HG03066 (cell line): Measurements from ENCODE around the gene VSTM1.
"Not testable (repeated sequence)": the region's sequence is repeated elsewhere in the genome, so short reads cannot be mapped to it uniquely, and the experiment has no call there.

Source experiments
- ATAC-seq: cut with Tn5 transposase; IDR thresholded peaks from one replicate; pipeline ENCODE4 v1.9.1; 2021; ENCODE audit warnings: low read depth; ENCODE audit not compliant: unreplicated experiment

Gene VSTM1

GRCh38 chr19:54074851-54075250 is 11.2 kb upstream of the VSTM1 start:
- ATAC-seq, result no peak

DNA sequence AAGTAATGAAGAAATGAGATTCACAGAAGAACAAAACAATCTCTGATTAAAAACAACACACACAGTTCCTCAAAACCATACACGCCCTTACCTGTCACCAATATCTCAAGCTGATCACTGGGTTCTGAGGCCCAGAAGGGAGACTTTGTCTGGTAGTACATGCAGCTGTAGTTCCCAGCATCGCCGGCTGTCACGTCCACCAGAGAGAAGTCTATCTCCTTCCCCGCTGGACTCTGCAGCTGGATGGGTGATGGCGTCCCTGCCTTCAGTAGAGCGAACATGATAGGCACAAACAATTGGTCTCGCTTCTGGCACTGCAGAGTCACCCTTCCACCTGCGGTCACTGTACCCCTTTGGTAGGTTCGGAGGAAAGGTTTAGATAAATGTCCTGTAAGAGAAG is 10.1 kb upstream of the VSTM1 start:
- ATAC-seq, result no peak

DNA sequence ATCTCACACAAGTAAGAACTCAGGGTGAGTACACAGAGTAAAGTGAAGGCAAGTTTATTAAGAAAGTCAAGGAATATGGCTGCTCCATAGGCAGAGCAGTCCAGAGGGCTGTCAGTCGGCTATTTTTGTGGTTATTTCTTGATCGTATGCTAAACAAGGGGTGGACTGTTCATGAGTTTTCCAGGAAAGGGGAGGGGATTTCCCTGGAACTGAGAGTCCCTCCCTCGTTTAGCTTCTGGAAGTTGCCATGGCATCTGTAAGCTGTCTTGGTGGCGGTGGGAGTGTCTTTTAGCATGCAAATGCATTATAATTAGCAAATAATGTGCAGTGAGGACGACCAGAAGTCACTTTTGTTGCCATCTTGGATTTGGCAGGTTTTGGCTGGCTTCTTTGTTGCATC is 5.8 kb upstream of the VSTM1 start:
- no peak for ATAC-seq

DNA sequence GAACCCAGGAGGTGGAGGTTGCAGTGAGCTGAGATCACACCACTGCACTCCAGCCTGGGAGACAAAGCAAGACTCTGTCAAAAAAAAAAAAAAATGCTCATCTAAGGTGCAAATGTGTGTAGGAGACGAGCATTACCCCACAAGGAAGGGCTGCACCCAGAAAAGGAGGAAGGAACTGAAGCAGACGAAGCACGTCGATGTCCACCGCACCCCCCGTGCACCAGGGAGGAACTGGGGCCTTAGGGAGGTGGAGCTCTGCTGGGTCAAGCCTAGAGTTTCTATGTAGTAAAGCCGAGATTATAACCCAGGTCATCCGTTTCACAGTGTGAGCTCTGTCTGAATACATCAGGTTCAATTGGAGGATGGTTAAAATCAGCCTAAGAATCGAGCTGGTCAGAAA is 1.1 kb downstream of the VSTM1 start:
- no peak for ATAC-seq

DNA sequence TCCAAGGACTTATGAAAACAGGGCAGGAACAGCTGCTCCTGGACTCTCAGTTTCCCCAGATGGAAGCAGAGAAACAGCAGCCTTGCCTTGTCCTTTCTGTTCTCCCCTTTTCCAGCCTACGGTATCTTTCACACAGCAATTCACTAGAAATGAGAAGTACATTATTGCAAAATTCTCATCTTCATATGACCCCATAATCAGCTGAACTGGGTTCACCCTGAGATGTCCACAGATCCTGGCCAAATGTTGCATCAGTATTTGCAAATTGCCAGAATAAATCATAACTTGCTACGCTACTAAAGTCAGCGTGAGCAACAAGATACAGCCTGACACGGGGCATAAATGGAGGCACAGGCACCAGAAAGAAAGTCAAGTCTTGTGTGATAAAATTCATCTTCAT is 16.1 kb downstream of the VSTM1 start:
- ATAC-seq, result no peak

GRCh38 chr19:54045771-54046170 is 17.9 kb downstream of the VSTM1 start:
- ATAC-seq, result no peak

GRCh38 chr19:54042989-54043388 is 20.7 kb downstream of the VSTM1 start:
- no peak for ATAC-seq

DNA sequence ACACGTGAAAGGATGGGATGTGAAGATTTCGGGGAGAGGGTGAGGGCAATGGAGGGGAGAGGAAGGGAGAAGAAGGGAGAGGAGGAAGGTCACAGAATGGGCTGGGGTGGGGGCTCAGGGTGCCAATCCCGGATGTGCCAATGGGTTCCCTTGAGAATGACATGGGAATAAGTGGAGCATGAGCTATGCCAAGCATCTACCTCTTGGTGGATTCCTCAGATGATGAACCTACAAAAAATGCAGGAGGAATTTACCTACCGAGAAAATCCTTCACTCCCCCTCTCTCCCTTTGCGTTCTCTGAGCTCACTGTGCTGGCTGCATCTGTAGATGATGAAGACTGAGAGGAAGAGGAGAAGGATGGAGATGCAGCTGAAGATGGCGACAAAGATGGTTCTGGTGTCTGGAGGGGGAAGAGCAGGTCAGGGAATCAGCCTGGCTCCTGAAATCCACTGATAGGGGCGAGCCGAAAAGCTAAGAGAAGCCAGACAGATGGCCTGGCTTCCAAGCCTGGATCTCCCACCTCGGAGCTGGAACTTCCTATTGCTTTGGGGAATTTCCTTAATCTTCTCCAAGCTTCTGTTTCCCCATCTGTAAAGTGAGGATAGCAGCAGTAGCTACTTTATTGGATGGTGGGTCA is 21.6 kb downstream of the VSTM1 start:
- ATAC-seq, result no peak

- no peak for ATAC-seq
These were observed 23.7 kb downstream of the VSTM1 start for GRCh38 chr19:54040003-54040402.

DNA sequence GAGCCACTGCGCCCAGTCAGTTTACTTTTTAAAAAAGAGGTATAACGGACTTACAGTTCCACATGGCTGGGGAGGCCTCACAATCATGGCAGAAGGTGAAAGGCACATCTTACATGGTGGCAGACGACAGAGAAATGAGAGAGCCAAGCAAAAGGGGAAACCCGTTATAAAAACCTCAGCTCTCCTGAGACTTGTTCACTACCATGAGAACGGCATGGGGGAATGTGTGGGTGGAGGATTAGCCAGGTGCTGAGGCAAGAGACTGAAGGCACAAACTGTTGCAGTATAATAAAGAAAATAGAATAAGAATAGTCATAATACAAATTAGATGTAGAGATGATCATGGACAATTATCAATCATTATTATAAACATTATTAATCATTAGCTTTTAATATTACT is 27.2 kb downstream of the VSTM1 start:
- not testable (repeated sequence) for ATAC-seq

GRCh38 chr19:54035215-54036178 is 28.2 kb downstream of the VSTM1 start:
- ATAC-seq, result no peak

DNA sequence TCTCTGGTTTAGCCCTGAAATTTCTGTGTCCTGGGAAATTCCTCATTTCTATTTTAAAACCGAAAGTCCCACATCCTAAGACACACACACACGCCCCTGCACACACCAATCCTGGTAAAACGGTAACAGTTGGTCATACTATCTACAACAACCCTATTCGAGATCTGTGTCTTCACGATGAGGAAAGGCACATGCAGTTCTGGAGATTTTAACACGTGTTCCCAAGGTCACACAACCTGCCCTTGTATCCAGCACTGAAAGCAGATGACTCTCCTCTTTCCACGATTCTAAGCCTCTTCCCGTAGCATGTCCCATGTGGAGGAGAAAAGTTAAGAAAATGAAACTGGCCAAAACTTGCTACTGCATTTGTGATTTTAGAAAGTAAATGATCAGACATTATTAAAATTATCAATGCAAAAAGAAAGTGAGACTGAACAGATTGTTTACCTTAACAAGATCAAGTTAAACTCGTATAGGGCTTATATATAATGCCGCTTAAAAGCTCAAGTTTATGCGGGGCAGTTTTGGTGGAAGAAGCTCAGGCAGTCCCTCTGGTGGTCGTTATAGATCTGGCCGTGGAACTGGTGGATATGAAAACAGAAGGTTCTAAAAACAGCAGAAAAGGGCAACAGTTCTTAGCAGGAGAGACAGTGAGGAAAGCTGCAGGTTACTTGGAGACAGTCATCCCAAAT is 32.7 kb downstream of the VSTM1 start:
- no peak for ATAC-seq

DNA sequence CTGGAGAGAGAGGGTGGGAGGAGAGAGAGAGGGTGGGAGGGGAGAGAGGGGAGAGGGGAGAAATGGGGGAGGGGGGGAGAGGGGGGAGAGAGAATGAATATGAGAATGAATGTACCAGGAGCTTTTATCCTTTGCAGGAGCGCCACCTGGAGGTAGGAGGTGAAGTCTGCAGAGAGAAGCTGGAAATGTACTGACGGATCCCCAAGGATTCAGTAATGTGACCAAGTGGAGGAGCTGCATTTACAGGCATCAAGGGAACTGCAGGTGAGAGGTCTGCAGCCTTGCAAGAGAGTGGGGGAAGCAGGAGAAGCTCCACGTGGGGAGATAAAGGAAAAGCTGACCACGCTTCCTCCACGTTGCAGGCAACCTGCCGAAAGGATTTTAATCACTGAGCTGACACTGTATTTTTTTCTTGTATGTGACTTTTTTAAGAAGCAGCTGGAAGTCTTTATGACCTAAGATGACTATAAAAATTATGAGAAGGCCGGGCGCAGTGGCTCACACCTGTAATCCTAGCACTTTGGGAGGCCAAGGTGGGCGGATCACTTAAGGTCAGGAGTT is 33.7 kb downstream of the VSTM1 start:
- no peak for ATAC-seq

GRCh38 chr19:54029301-54029700 is 34.4 kb downstream of the VSTM1 start:
- no peak for ATAC-seq

- no peak for ATAC-seq
These were observed 37.0 kb downstream of the VSTM1 start for GRCh38 chr19:54026656-54027055.

DNA sequence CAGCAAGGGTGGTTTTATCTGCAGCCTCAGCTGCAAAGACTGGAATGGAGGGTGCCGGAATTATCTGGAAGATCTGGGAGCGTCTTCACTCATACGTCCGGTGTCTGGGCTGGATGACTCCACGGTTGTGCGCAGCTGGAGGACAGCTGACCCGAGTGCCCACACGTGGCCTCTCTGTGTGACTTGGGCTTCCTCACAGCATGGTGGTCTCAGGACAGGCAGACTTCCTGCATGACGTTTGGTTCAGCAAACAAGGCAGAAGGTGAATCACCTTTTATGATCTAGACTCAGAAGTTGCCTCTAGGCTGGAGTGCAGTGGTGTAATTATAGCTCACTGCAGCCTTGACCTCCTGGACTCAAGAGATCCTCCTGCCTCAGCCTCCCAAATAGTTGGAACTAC is 39.0 kb downstream of the VSTM1 start:
- ATAC-seq, result no peak

GRCh38 chr19:54023191-54023590 is 40.5 kb downstream of the VSTM1 start:
- ATAC-seq, result no peak

DNA sequence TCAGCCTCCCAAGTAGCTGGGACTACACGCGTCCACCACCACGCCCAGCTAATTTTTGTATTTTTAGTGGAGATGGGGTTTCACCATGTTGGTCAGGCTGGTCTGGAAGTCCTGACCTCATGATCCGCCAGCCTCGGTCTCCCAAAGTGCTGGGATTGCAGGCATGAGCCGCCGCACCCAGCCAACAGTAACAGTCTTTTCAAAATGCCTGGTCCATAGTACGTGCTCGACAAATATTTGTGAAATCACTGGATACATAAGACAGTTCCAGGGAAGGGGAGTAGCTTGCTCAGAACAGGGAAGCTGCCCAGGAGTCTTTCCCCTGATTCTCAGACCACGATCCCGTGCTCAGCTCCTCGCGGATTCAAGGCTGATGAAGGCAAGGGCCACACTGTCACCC is 41.8 kb downstream of the VSTM1 start:
- ATAC-seq, result no peak

- ATAC-seq, result no peak
These were observed 42.3 kb downstream of the VSTM1 start for GRCh38 chr19:54021363-54021762.

- ATAC-seq, result no peak
These were observed 46.4 kb downstream of the VSTM1 start for GRCh38 chr19:54017261-54017660.

GRCh38 chr19:54014920-54015560 is 48.7 kb downstream of the VSTM1 start:
- no peak for ATAC-seq
